CD4-positive, alpha-beta T cell treated with Interleukin-12 subunit alpha and Interleukin-12 subunit beta, for 1 hour (primary cell): ENCODE measurements around the gene PCLO.
"Not testable (repeated sequence)": the region's sequence is repeated elsewhere in the genome, so short reads cannot be mapped to it uniquely, and the experiment has no call there.

Source experiments
- DNase-seq: peaks from one replicate; pipeline ENCODE4 v3.0.0-alpha.2; 2020

The PCLO gene

GRCh38 chr7:82957521-82957920, 205.2 kb downstream of the PCLO start:
- DNase-seq: no peak

- DNase-seq: no peak
These were observed 209.2 kb downstream of the PCLO start for GRCh38 chr7:82953324-82954027.

- DNase-seq: no peak
These were observed 212.2 kb downstream of the PCLO start for GRCh38 chr7:82950436-82950835.

GRCh38 chr7:82945480-82945879, 217.2 kb downstream of the PCLO start:
- DNase-seq: no peak

- DNase-seq: no peak
These were observed 217.6 kb downstream of the PCLO start for GRCh38 chr7:82945056-82945455.

- no peak for DNase-seq
These were observed 230.2 kb downstream of the PCLO start for GRCh38 chr7:82932516-82932915.

GRCh38 chr7:82926477-82926876, 236.2 kb downstream of the PCLO start:
- DNase-seq: no peak

GRCh38 chr7:82925331-82925730, 237.4 kb downstream of the PCLO start:
- no peak for DNase-seq

- DNase-seq: no peak
These were observed 256.2 kb downstream of the PCLO start for GRCh38 chr7:82906502-82906901.

- no peak for DNase-seq
These were observed 257.8 kb downstream of the PCLO start for GRCh38 chr7:82904871-82905270.

- not testable (repeated sequence) for DNase-seq
These were observed 261.6 kb downstream of the PCLO start for GRCh38 chr7:82901098-82901497.

GRCh38 chr7:82897500-82897899, 265.2 kb downstream of the PCLO start:
- no peak for DNase-seq

- DNase-seq: not testable (repeated sequence)
These were observed 268.3 kb downstream of the PCLO start for GRCh38 chr7:82894341-82894740.

- DNase-seq: no peak
These were observed 276.4 kb downstream of the PCLO start for GRCh38 chr7:82886324-82886723.

- no peak for DNase-seq
These were observed 296.8 kb downstream of the PCLO start for GRCh38 chr7:82865856-82866255.

- no peak for DNase-seq
These were observed 303.4 kb downstream of the PCLO start for GRCh38 chr7:82859106-82859850.

- no peak for DNase-seq
These were observed 311.6 kb downstream of the PCLO start for GRCh38 chr7:82851121-82851520.

GRCh38 chr7:82841828-82842227, 320.9 kb downstream of the PCLO start:
- DNase-seq: no peak

- DNase-seq: no peak
These were observed 322.6 kb downstream of the PCLO start for GRCh38 chr7:82840061-82840460.

GRCh38 chr7:82839555-82839954, 323.1 kb downstream of the PCLO start:
- no peak for DNase-seq

- DNase-seq: no peak
These were observed 323.6 kb downstream of the PCLO start for GRCh38 chr7:82839063-82839462.

- DNase-seq: no peak
These were observed 324.4 kb downstream of the PCLO start for GRCh38 chr7:82838314-82838713.

GRCh38 chr7:82823073-82823472, 339.6 kb downstream of the PCLO start:
- no peak for DNase-seq

GRCh38 chr7:82821037-82821436, 341.6 kb downstream of the PCLO start:
- no peak for DNase-seq

- DNase-seq: no peak
These were observed 344.5 kb downstream of the PCLO start for GRCh38 chr7:82818171-82818570.
